ENCODE results near the gene CHRNG. TPM values are rescaled to one million over a fixed set of nuclear protein-coding genes. Genes with fewer than 3 reads are reported as not detected.

Gene CHRNG
- total RNA-seq, 3 donors from 2014 or later, result not detected

DNA sequence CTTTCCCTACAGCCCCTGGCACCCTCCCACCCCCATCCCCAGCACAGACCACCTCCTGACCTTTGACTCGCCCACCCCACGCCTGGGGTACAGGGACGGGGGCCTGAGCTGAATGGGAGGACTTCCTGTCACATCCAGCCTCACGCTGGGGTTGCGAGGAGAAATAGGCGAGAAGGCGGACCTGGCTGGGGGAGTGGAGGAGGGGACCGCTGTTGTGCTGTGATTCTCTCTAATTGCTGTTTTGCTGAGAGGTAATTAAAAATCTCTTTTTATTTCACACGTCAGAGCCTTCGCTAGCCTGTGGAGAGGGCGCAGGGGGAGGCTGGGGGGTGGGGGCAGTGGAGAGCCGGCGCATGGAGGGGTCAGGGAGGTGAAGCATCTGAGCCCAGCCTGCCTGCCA is 42.1 kb upstream of the CHRNG start:
- ATAC-seq, result no peak
- H3K36me3 ChIP-seq (ENCODE audit: low read depth), result no peaks in the 10 kb centered on the region
- DNase-seq, result no peak
- TF ChIP-seq, protein P1, sequence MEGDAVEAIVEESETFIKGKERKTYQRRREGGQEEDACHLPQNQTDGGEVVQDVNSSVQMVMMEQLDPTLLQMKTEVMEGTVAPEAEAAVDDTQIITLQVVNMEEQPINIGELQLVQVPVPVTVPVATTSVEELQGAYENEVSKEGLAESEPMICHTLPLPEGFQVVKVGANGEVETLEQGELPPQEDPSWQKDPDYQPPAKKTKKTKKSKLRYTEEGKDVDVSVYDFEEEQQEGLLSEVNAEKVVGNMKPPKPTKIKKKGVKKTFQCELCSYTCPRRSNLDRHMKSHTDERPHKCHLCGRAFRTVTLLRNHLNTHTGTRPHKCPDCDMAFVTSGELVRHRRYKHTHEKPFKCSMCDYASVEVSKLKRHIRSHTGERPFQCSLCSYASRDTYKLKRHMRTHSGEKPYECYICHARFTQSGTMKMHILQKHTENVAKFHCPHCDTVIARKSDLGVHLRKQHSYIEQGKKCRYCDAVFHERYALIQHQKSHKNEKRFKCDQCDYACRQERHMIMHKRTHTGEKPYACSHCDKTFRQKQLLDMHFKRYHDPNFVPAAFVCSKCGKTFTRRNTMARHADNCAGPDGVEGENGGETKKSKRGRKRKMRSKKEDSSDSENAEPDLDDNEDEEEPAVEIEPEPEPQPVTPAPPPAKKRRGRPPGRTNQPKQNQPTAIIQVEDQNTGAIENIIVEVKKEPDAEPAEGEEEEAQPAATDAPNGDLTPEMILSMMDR (IDR thresholded peaks at IDR 0.05), result no peak
- no peaks in the 10 kb centered on the region for H3K9me3 ChIP-seq
- H3K4me3 ChIP-seq, result no peak overlapping the region
- intact Hi-C loops (cut with DNase I, micrococcal nuclease), result no loop called here
- H3K4me1 ChIP-seq (ENCODE audit: low read depth), result no peaks in the 10 kb centered on the region

- Histone ChIP-seq H3K36me3 (ENCODE audit: low read depth) (no peaks in the 10 kb centered on the region), H3K4me1 (ENCODE audit: low read depth) (peaks cover 5% of the 10 kb centered on the region), H3K4me3 (no peak overlapping the region), H3K9me3 (no peaks in the 10 kb centered on the region)
- TF ChIP-seq, protein P1 (IDR thresholded peaks at IDR 0.05), result no peak
- ATAC-seq (no peak), DNase-seq (no peak)
- intact Hi-C loops (cut with DNase I, micrococcal nuclease), result no loop called here
Observed at GRCh38 chr2:232498452-232498851, 41.0 kb upstream of the CHRNG start.

DNA sequence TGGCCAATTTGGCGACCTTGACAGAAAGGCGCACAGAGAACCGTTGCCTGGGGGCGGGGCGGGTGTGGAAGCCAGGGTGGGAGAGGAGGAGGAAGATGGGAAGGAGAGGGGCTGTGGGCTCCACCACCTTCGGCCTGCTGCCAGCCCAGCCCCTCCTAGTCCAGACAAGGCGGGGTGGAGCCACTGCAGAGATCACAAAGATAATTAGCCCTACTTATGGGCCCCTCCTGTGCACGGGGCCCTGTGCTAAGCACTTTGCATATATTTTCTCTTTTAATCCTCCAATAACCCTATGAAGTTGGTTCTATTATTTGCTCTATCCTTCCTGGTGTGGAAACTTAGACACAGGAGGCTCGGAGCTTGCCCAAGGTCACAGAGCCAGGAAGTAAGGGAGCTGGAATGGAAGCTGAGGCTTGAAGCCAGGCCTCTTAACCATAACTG is 38.1 kb upstream of the CHRNG start:
- TF ChIP-seq, protein P1 (IDR thresholded peaks at IDR 0.05), result no peak
- no peak overlapping the region for H3K4me3 ChIP-seq
- DNase-seq (no peak), ATAC-seq (no peak)
- no peaks in the 10 kb centered on the region for H3K36me3 ChIP-seq (ENCODE audit: low read depth)
- H3K4me1 ChIP-seq (ENCODE audit: low read depth), result peaks cover 6% of the 10 kb centered on the region
- H3K9me3 ChIP-seq, result no peaks in the 10 kb centered on the region
- intact Hi-C loops (cut with DNase I, micrococcal nuclease), result no loop called here

DNA sequence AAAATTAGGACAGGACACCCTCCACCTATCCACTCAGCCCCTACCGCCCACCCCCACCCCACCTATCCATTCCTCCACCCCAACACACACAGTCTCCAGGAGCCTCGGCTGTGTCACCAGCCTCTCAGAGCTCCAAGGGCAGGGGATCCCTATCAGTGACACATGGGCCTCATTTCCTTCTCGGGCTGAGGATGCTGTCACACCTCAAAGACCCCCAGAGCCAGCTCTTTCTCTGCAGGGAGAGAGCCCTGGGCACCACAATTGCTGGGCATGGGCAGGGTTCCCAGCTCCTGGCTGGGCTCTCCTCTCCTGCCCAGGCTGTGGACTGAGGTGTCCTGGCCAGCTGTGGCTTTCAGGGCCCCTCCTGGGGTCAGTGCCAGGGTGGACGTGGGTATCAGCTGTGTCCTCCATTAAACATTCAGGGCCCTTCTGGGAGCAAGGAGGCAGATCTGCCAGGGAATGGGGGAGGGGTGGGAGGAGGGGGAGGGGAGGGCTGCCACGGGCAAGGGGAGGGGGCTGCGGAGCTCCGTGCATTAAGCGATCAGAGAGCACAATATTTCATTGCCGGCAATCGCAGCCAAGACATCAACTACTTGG is 37.6 kb upstream of the CHRNG start:
- no peak for ATAC-seq
- Histone ChIP-seq H3K9me3 (no peaks in the 10 kb centered on the region), H3K4me1 (ENCODE audit: low read depth) (peaks cover 6% of the 10 kb centered on the region), H3K4me3 (no peak overlapping the region), H3K36me3 (ENCODE audit: low read depth) (no peaks in the 10 kb centered on the region)
- intact Hi-C loops (cut with DNase I, micrococcal nuclease), result no loop called here
- TF ChIP-seq, protein P1 (IDR thresholded peaks at IDR 0.05), result no peak
- DNase-seq, result no peak

GRCh38 chr2:232502511-232502910 is 37.0 kb upstream of the CHRNG start:
- no peaks in the 10 kb centered on the region for H3K36me3 ChIP-seq (ENCODE audit: low read depth)
- no peaks in the 10 kb centered on the region for H3K9me3 ChIP-seq
- H3K4me1 ChIP-seq (ENCODE audit: low read depth), result peaks cover 6% of the 10 kb centered on the region
- TF ChIP-seq, protein P1 (IDR thresholded peaks at IDR 0.05), result no peak
- no peak overlapping the region for H3K4me3 ChIP-seq
- ATAC-seq (no peak), DNase-seq (no peak)
- intact Hi-C loops (cut with DNase I, micrococcal nuclease), result no loop called here

Measured in mucosa of descending colon (tissue), 3 donors.